WTC11 (cell line): ENCODE measurements around the gene OR5AC2. TPM values are rescaled to one million over a fixed set of nuclear protein-coding genes. Genes with fewer than 3 reads are reported as not detected.

Experiments
- ATAC-seq: fragments of 200-7000 bp; cut with Tn5 transposase; 2 replicates; pipeline ENCODE4 v1.10.0; 2021; ENCODE audit warnings: mild to moderate bottlenecking, moderate library complexity
- CTCF ChIA-PET: fragments of 300-600 bp; sonication (Branson Sonifier 250); formaldehyde crosslinking; loops from one replicate; lab custom pipeline; 2021; ENCODE audit warnings: antibody characterized with exemption; lab: Charles Lee
- POLR2A ChIA-PET: fragments of 350-600 bp; sonication (Branson Sonifier 250); formaldehyde crosslinking; loops from one replicate; lab custom pipeline; 2021; ENCODE audit warnings: antibody characterized with exemption; lab: Charles Lee
- DNase-seq: peaks from one replicate; pipeline ENCODE4 v3.0.0; 2021; ENCODE audit warnings: low spot score
- H3K27ac Mint-ChIP-seq: 2 replicates; pipeline ENCODE4 v1.8.0; 2021; ENCODE audit warnings: mixed read lengths
- H3K27me3 Mint-ChIP-seq: 2 replicates; pipeline ENCODE4 v1.8.0; 2021; ENCODE audit warnings: low read depth, mild to moderate bottlenecking, moderate library complexity, mixed read lengths
- H3K36me3 Mint-ChIP-seq: 2 replicates; pipeline ENCODE4 v1.8.0; 2021; ENCODE audit warnings: mixed read lengths
- H3K4me1 Mint-ChIP-seq: 2 replicates; pipeline ENCODE4 v1.8.0; 2022; ENCODE audit warnings: mixed read lengths
- H3K4me3 Mint-ChIP-seq: 2 replicates; pipeline ENCODE4 v1.8.0; 2021; ENCODE audit warnings: mild to moderate bottlenecking, moderate library complexity, mixed read lengths
- H3K9me3 Mint-ChIP-seq: 2 replicates; pipeline ENCODE4 v1.8.0; 2021; ENCODE audit warnings: mixed read lengths
- CREB1 ChIP-seq: sonication (generic); formaldehyde crosslinking; IDR thresholded peaks from 2 replicates; pipeline ENCODE4 v1.8.0; 2023; ENCODE audit warnings: mild to moderate bottlenecking, missing genetic modification reagents
- GABPB1 ChIP-seq: sonication (generic); formaldehyde crosslinking; IDR thresholded peaks from 2 replicates; pipeline ENCODE4 v1.8.1; 2023; ENCODE audit warnings: mild to moderate bottlenecking, missing genetic modification reagents
- PRRX2 ChIP-seq: fragments of 250-450 bp; sonication (Bioruptor Pico); IDR thresholded peaks from 2 replicates; pipeline ENCODE4 v1.8.0; 2021; ENCODE audit warnings: mild to moderate bottlenecking
- RELA ChIP-seq: sonication (generic); formaldehyde crosslinking; IDR thresholded peaks from 2 replicates; pipeline ENCODE4 v1.8.1; 2022; ENCODE audit warnings: missing genetic modification reagents, mild to moderate bottlenecking, borderline replicate concordance
- TEAD1 ChIP-seq: sonication (generic); formaldehyde crosslinking; IDR thresholded peaks from 2 replicates; pipeline ENCODE4 v1.8.0; 2022; ENCODE audit warnings: mild to moderate bottlenecking, missing genetic modification reagents
- TEAD4 ChIP-seq: sonication (generic); formaldehyde crosslinking; IDR thresholded peaks from 2 replicates; pipeline ENCODE4 v1.8.0; 2022; ENCODE audit warnings: mild to moderate bottlenecking, missing genetic modification reagents
- total RNA-seq: library from RNA; stranded (reverse); gene quantifications from 3 replicates; pipeline ENCODE4 v1.2.3, GENCODE V29; 2021
- TF ChIP-seq, protein P1 (sequence below): fragments of 250-450 bp; sonication (Bioruptor Pico); IDR thresholded peaks from 2 replicates; pipeline ENCODE4 v1.9.0; 2021; ENCODE audit warnings: mild to moderate bottlenecking
- TF ChIP-seq, protein P2 (sequence below): sonication (generic); formaldehyde crosslinking; IDR thresholded peaks from 2 replicates; pipeline ENCODE4 v1.8.1; 2022; ENCODE audit warnings: mild to moderate bottlenecking, moderate library complexity, missing genetic modification reagents
- TF ChIP-seq, protein P3 (sequence below): sonication (generic); formaldehyde crosslinking; IDR thresholded peaks from 2 replicates; pipeline ENCODE4 v1.8.0; 2022; ENCODE audit warnings: mild to moderate bottlenecking, missing genetic modification reagents
- TF ChIP-seq, protein P4 (sequence below): sonication (generic); formaldehyde crosslinking; IDR thresholded peaks from 2 replicates; pipeline ENCODE4 v1.8.0; 2022; ENCODE audit warnings: mild to moderate bottlenecking, missing genetic modification reagents
- TF ChIP-seq, protein P5 (sequence below): sonication (generic); formaldehyde crosslinking; IDR thresholded peaks from 2 replicates; pipeline ENCODE4 v1.8.1; 2023; ENCODE audit warnings: mild to moderate bottlenecking, missing genetic modification reagents, borderline replicate concordance
- TF ChIP-seq, protein P6 (sequence below): sonication (generic); formaldehyde crosslinking; IDR thresholded peaks from 2 replicates; pipeline ENCODE4 v1.8.1; 2023; ENCODE audit warnings: mild to moderate bottlenecking, missing genetic modification reagents, moderate library complexity
- TF ChIP-seq, protein P7 (sequence below): sonication (generic); formaldehyde crosslinking; IDR thresholded peaks from 2 replicates; pipeline ENCODE4 v1.8.0; 2023; ENCODE audit warnings: mild to moderate bottlenecking, missing genetic modification reagents
- TF ChIP-seq, protein P8 (sequence below): sonication (generic); formaldehyde crosslinking; IDR thresholded peaks from 2 replicates; pipeline ENCODE4 v1.8.0; 2022; ENCODE audit warnings: missing genetic modification reagents
- TF ChIP-seq, protein P9 (sequence below): sonication (generic); formaldehyde crosslinking; IDR thresholded peaks from 2 replicates; pipeline ENCODE4 v1.8.0; 2023; ENCODE audit warnings: missing genetic modification reagents
- TF ChIP-seq, protein P10 (sequence below): sonication (generic); formaldehyde crosslinking; IDR thresholded peaks from 2 replicates; pipeline ENCODE4 v1.8.0; 2022; ENCODE audit warnings: mild to moderate bottlenecking, missing genetic modification reagents

The OR5AC2 gene
- total RNA-seq, 1 experiment from 2014 or later = not detected

DNA sequence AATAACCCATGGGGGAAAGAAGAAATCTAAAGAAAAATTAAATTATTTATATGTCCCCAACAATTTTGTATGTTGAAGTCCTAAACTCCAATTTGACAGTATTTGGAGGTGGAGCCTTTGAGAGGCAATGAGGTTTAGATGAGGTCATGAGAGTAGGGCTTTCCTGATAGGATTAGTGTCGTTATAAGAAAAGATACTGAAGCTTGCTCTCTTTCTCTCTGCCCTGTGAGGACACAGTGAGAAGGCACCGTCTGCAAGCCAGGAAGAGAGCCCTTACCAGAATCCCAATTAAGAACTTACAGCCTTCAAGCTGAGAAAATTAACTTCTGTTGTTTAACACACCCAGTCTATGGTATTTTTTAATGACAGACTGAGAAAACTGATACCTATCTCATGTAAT lies 16.1 kb upstream of the OR5AC2 start (continued):
- TF ChIP-seq, protein P1, sequence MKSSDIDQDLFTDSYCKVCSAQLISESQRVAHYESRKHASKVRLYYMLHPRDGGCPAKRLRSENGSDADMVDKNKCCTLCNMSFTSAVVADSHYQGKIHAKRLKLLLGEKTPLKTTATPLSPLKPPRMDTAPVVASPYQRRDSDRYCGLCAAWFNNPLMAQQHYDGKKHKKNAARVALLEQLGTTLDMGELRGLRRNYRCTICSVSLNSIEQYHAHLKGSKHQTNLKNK (CRISPR knock-in tag) = no peak
- TF ChIP-seq, protein P2, sequence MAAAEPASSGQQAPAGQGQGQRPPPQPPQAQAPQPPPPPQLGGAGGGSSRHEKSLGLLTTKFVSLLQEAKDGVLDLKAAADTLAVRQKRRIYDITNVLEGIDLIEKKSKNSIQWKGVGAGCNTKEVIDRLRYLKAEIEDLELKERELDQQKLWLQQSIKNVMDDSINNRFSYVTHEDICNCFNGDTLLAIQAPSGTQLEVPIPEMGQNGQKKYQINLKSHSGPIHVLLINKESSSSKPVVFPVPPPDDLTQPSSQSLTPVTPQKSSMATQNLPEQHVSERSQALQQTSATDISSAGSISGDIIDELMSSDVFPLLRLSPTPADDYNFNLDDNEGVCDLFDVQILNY (CRISPR knock-in tag) = no peak
- TF ChIP-seq TEAD1 (no peak), RELA (CRISPR knock-in tag) (no peak), TEAD4 (no peak), GABPB1 (CRISPR knock-in tag) (no peak)
- TF ChIP-seq, protein P3, sequence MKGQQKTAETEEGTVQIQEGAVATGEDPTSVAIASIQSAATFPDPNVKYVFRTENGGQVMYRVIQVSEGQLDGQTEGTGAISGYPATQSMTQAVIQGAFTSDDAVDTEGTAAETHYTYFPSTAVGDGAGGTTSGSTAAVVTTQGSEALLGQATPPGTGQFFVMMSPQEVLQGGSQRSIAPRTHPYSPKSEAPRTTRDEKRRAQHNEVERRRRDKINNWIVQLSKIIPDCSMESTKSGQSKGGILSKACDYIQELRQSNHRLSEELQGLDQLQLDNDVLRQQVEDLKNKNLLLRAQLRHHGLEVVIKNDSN = no peak
- TF ChIP-seq, protein P4, sequence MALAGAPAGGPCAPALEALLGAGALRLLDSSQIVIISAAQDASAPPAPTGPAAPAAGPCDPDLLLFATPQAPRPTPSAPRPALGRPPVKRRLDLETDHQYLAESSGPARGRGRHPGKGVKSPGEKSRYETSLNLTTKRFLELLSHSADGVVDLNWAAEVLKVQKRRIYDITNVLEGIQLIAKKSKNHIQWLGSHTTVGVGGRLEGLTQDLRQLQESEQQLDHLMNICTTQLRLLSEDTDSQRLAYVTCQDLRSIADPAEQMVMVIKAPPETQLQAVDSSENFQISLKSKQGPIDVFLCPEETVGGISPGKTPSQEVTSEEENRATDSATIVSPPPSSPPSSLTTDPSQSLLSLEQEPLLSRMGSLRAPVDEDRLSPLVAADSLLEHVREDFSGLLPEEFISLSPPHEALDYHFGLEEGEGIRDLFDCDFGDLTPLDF (CRISPR knock-in tag) = no peak

DNA sequence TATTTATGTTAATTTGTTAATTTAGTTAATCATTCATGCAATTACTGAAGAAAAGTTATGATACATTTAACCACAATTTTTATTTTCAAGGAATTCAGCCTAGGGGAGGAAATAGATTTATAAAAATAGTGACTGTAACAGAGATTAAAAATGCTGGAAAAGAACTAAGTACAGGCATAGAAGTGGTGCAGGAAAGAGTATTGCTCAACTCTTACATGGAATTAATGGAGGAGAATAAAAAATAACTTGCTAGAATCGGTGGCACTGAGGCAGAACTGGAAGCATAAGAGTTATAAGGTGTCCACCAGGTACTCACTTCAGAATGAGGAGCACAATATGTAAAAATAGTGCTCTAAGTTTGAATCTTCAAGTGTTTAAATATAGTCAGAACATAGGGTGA lies 13.5 kb upstream of the OR5AC2 start:
- H3K4me1 Mint-ChIP-seq = no peaks in the 10 kb centered on the region
- DNase-seq (no peak), ATAC-seq (no peak)
- POLR2A ChIA-PET = no interaction called here
- no peaks in the 10 kb centered on the region for H3K27me3 Mint-ChIP-seq
- no peaks in the 10 kb centered on the region for H3K9me3 Mint-ChIP-seq
- no peak overlapping the region for H3K4me3 Mint-ChIP-seq
- H3K27ac Mint-ChIP-seq = no peak overlapping the region
- TF ChIP-seq, protein P5, sequence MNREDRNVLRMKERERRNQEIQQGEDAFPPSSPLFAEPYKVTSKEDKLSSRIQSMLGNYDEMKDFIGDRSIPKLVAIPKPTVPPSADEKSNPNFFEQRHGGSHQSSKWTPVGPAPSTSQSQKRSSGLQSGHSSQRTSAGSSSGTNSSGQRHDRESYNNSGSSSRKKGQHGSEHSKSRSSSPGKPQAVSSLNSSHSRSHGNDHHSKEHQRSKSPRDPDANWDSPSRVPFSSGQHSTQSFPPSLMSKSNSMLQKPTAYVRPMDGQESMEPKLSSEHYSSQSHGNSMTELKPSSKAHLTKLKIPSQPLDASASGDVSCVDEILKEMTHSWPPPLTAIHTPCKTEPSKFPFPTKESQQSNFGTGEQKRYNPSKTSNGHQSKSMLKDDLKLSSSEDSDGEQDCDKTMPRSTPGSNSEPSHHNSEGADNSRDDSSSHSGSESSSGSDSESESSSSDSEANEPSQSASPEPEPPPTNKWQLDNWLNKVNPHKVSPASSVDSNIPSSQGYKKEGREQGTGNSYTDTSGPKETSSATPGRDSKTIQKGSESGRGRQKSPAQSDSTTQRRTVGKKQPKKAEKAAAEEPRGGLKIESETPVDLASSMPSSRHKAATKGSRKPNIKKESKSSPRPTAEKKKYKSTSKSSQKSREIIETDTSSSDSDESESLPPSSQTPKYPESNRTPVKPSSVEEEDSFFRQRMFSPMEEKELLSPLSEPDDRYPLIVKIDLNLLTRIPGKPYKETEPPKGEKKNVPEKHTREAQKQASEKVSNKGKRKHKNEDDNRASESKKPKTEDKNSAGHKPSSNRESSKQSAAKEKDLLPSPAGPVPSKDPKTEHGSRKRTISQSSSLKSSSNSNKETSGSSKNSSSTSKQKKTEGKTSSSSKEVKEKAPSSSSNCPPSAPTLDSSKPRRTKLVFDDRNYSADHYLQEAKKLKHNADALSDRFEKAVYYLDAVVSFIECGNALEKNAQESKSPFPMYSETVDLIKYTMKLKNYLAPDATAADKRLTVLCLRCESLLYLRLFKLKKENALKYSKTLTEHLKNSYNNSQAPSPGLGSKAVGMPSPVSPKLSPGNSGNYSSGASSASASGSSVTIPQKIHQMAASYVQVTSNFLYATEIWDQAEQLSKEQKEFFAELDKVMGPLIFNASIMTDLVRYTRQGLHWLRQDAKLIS (CRISPR knock-in tag) = no peak
- H3K36me3 Mint-ChIP-seq = no peaks in the 10 kb centered on the region
- CTCF ChIA-PET = no interaction called here

DNA sequence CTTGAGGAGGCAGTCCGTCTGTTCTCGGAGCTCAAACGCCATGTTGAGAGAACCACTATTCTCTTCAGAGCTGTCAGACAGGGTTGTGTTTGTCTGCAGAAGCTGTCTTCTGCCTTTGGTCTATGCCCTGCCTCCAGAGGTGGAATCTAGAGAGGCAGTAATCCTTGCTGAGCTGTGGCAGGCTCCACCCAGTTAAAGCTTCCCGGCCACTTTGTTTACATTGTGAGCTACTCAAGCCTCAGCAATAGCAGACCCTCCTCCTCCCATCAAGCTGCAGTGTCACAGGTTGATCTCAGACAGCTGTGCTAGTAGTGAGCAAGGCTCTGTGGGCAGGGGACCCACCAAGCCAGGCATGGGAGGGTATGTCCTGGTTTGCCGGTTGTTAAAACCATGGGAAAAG lies 8.9 kb downstream of the OR5AC2 start:
- Mint-ChIP-seq H3K36me3 (peaks cover 2% of the 10 kb centered on the region), H3K9me3 (peaks cover 39% of the 10 kb centered on the region), H3K27ac (no peak overlapping the region), H3K27me3 (no peaks in the 10 kb centered on the region), H3K4me1 (no peaks in the 10 kb centered on the region), H3K4me3 (no peak overlapping the region)
- CTCF ChIA-PET = no interaction called here
- POLR2A ChIA-PET = no interaction called here
- peak; percentile 36; the same call in 1 of the 2 replicates for ATAC-seq
- no peak for DNase-seq
- TF ChIP-seq CREB1 (CRISPR knock-in tag) = no peak
- TF ChIP-seq, protein P6, sequence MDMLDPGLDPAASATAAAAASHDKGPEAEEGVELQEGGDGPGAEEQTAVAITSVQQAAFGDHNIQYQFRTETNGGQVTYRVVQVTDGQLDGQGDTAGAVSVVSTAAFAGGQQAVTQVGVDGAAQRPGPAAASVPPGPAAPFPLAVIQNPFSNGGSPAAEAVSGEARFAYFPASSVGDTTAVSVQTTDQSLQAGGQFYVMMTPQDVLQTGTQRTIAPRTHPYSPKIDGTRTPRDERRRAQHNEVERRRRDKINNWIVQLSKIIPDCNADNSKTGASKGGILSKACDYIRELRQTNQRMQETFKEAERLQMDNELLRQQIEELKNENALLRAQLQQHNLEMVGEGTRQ = no peak
- TF ChIP-seq, protein P7, sequence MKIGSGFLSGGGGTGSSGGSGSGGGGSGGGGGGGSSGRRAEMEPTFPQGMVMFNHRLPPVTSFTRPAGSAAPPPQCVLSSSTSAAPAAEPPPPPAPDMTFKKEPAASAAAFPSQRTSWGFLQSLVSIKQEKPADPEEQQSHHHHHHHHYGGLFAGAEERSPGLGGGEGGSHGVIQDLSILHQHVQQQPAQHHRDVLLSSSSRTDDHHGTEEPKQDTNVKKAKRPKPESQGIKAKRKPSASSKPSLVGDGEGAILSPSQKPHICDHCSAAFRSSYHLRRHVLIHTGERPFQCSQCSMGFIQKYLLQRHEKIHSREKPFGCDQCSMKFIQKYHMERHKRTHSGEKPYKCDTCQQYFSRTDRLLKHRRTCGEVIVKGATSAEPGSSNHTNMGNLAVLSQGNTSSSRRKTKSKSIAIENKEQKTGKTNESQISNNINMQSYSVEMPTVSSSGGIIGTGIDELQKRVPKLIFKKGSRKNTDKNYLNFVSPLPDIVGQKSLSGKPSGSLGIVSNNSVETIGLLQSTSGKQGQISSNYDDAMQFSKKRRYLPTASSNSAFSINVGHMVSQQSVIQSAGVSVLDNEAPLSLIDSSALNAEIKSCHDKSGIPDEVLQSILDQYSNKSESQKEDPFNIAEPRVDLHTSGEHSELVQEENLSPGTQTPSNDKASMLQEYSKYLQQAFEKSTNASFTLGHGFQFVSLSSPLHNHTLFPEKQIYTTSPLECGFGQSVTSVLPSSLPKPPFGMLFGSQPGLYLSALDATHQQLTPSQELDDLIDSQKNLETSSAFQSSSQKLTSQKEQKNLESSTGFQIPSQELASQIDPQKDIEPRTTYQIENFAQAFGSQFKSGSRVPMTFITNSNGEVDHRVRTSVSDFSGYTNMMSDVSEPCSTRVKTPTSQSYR (CRISPR knock-in tag) = no peak
- no peak for TF ChIP-seq PRRX2
- TF ChIP-seq, protein P8, sequence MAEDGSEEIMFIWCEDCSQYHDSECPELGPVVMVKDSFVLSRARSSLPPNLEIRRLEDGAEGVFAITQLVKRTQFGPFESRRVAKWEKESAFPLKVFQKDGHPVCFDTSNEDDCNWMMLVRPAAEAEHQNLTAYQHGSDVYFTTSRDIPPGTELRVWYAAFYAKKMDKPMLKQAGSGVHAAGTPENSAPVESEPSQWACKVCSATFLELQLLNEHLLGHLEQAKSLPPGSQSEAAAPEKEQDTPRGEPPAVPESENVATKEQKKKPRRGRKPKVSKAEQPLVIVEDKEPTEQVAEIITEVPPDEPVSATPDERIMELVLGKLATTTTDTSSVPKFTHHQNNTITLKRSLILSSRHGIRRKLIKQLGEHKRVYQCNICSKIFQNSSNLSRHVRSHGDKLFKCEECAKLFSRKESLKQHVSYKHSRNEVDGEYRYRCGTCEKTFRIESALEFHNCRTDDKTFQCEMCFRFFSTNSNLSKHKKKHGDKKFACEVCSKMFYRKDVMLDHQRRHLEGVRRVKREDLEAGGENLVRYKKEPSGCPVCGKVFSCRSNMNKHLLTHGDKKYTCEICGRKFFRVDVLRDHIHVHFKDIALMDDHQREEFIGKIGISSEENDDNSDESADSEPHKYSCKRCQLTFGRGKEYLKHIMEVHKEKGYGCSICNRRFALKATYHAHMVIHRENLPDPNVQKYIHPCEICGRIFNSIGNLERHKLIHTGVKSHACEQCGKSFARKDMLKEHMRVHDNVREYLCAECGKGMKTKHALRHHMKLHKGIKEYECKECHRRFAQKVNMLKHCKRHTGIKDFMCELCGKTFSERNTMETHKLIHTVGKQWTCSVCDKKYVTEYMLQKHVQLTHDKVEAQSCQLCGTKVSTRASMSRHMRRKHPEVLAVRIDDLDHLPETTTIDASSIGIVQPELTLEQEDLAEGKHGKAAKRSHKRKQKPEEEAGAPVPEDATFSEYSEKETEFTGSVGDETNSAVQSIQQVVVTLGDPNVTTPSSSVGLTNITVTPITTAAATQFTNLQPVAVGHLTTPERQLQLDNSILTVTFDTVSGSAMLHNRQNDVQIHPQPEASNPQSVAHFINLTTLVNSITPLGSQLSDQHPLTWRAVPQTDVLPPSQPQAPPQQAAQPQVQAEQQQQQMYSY = no peak
- TF ChIP-seq, protein P9, sequence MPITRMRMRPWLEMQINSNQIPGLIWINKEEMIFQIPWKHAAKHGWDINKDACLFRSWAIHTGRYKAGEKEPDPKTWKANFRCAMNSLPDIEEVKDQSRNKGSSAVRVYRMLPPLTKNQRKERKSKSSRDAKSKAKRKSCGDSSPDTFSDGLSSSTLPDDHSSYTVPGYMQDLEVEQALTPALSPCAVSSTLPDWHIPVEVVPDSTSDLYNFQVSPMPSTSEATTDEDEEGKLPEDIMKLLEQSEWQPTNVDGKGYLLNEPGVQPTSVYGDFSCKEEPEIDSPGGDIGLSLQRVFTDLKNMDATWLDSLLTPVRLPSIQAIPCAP (CRISPR knock-in tag) = no peak
- TF ChIP-seq, protein P10, sequence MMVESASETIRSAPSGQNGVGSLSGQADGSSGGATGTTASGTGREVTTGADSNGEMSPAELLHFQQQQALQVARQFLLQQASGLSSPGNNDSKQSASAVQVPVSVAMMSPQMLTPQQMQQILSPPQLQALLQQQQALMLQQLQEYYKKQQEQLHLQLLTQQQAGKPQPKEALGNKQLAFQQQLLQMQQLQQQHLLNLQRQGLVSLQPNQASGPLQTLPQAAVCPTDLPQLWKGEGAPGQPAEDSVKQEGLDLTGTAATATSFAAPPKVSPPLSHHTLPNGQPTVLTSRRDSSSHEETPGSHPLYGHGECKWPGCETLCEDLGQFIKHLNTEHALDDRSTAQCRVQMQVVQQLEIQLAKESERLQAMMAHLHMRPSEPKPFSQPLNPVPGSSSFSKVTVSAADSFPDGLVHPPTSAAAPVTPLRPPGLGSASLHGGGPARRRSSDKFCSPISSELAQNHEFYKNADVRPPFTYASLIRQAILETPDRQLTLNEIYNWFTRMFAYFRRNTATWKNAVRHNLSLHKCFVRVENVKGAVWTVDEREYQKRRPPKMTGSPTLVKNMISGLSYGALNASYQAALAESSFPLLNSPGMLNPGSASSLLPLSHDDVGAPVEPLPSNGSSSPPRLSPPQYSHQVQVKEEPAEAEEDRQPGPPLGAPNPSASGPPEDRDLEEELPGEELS = no peak
